Measurements from ENCODE around the gene FIGNL1.
A peak's percentile ranks its signal among the peaks of the same experiment; 100 is the strongest.

The FIGNL1 gene

GRCh38 chr7:50449881-50450589 is at the start of gene FIGNL1:
Gene FIGNL1, minus strand, starts transcription at chr7:50450350. Its CDS starts 3,063 bp downstream, at chr7:50447287.
- no peak for TF ChIP-seq CTCF (IDR thresholded peaks at IDR 0.05; ENCODE audit: low read depth, low read length)
- Histone ChIP-seq H3K27ac (peak within 1 kb of the TSS; percentile 86), H3K9me3 (ENCODE audit: severe bottlenecking) (peaks cover 7% of the 10 kb centered on the region), H3K27me3 (ENCODE audit: insufficient read depth, low read depth, severe bottlenecking) (no peaks in the 10 kb centered on the region), H3K36me3 (peaks cover 21% of the 10 kb centered on the region), H3K4me3 (ENCODE audit: low read depth, low read length) (peak within 1 kb of the TSS; percentile 59)
- DNase-seq: peak; percentile 77

GRCh38 chr7:50499092-50499491 is 48.9 kb upstream of the FIGNL1 start:
- TF ChIP-seq CTCF (IDR thresholded peaks at IDR 0.05; ENCODE audit: low read depth, low read length): no peak
- Histone ChIP-seq H3K27ac (no peak overlapping the region), H3K4me3 (ENCODE audit: low read depth, low read length) (no peak overlapping the region), H3K27me3 (ENCODE audit: insufficient read depth, low read depth, severe bottlenecking) (no peaks in the 10 kb centered on the region), H3K9me3 (ENCODE audit: severe bottlenecking) (no peaks in the 10 kb centered on the region), H3K36me3 (no peaks in the 10 kb centered on the region)
- no peak for DNase-seq

GRCh38 chr7:50497968-50498367 is 47.8 kb upstream of the FIGNL1 start:
- Histone ChIP-seq H3K4me3 (ENCODE audit: low read depth, low read length) (no peak overlapping the region), H3K27me3 (ENCODE audit: insufficient read depth, low read depth, severe bottlenecking) (no peaks in the 10 kb centered on the region), H3K27ac (no peak overlapping the region), H3K9me3 (ENCODE audit: severe bottlenecking) (no peaks in the 10 kb centered on the region), H3K36me3 (no peaks in the 10 kb centered on the region)
- no peak for DNase-seq
- no peak for TF ChIP-seq CTCF (IDR thresholded peaks at IDR 0.05; ENCODE audit: low read depth, low read length)

- no peak for TF ChIP-seq CTCF (IDR thresholded peaks at IDR 0.05; ENCODE audit: low read depth, low read length)
- Histone ChIP-seq H3K4me3 (ENCODE audit: low read depth, low read length) (no peak overlapping the region), H3K9me3 (ENCODE audit: severe bottlenecking) (no peaks in the 10 kb centered on the region), H3K27ac (no peak overlapping the region), H3K27me3 (ENCODE audit: insufficient read depth, low read depth, severe bottlenecking) (no peaks in the 10 kb centered on the region), H3K36me3 (no peaks in the 10 kb centered on the region)
- DNase-seq: no peak
Measured at GRCh38 chr7:50497068-50497642, 47.0 kb upstream of the FIGNL1 start.

- no peaks in the 10 kb centered on the region for H3K27me3 ChIP-seq (ENCODE audit: insufficient read depth, low read depth, severe bottlenecking)
- H3K36me3 ChIP-seq: no peaks in the 10 kb centered on the region
- DNase-seq: no peak
- no peak overlapping the region for H3K4me3 ChIP-seq (ENCODE audit: low read depth, low read length)
- no peak overlapping the region for H3K27ac ChIP-seq
- no peak for TF ChIP-seq CTCF (IDR thresholded peaks at IDR 0.05; ENCODE audit: low read depth, low read length)
- no peaks in the 10 kb centered on the region for H3K9me3 ChIP-seq (ENCODE audit: severe bottlenecking)
Measured at GRCh38 chr7:50496569-50496968, 46.4 kb upstream of the FIGNL1 start.

Measured in WERI-Rb-1 (cell line).